Loucy (cell line): ENCODE results near the gene RPAP2.

Experiments used
- CTCF ChIP-seq: fragments of 200-600 bp; sonication (generic); conservative IDR thresholded peaks from 2 replicates; pipeline ENCODE4 v1.5.1; 2014; ENCODE audit warnings: mild to moderate bottlenecking, antibody characterized with exemption, low read length
- EZH2phosphoT487 ChIP-seq: fragments of 200-600 bp; IDR thresholded peaks from 2 replicates; pipeline ENCODE4 v1.6.1; 2018; ENCODE audit warnings: antibody characterized with exemption, mild to moderate bottlenecking, moderate library complexity, borderline replicate concordance

- TF ChIP-seq CTCF: no peak
- TF ChIP-seq EZH2phosphoT487: no peak
These were observed 25.8 kb upstream of the RPAP2 start for GRCh38 chr1:92273039-92273438.
